Astrocyte (in vitro differentiated cells and primary cell): ENCODE measurements around the gene PPP1R1B.

Source experiments
- CTCF ChIP-seq: IDR thresholded peaks from 2 replicates; pipeline ENCODE4 v1.5.1; 2011; ENCODE audit warnings: low read depth, mild to moderate bottlenecking, inconsistent platforms, low read length, moderate library complexity; ENCODE audit not compliant: insufficient read depth
- EZH2 ChIP-seq: IDR thresholded peaks from 2 replicates; pipeline ENCODE4 v1.6.1; 2012; ENCODE audit warnings: mild to moderate bottlenecking, low read length, inconsistent platforms; ENCODE audit not compliant: insufficient read depth

- TF ChIP-seq CTCF (no peak), EZH2 (no peak)
Observed at GRCh38 chr17:39607851-39608130, 19.0 kb upstream of the PPP1R1B start, which contains the start of gene NEUROD2.
